ENCODE measurements around the gene CEP112.

GRCh38 chr17:65776890-65777289 lies 415.0 kb downstream of the CEP112 start:
- no peak for TF ChIP-seq POLR2A (IDR thresholded peaks at IDR 0.05; ENCODE audit: low read length)
- no peak for TF ChIP-seq GATA1 (IDR thresholded peaks at IDR 0.05; ENCODE audit: low read depth, low read length)

All from erythroblast (primary cell).